ENCODE results near the gene SENP2.

DNA sequence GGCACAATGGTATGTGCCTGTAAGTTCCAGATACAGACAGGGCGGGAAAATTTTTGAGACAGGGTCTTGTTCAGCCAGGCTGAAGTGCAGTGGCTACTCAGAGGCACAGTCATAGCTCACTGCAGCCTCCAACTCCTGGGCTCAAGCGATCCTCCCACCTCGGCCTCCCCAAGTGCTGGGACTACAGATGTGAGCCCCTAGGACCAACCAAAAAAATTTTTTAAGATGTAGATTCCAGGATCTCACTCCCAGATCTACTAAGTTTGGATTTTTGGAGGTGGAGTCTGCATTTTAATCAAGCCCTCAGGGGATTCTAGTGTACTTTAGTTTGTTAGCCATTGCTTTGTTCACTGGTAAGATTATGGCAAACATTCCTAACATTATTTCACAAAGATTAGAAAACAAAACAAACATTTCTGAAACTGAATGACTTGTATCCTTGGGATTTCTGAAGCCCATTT lies 36.4 kb upstream of the SENP2 start:
- TF ChIP-seq, protein P1, sequence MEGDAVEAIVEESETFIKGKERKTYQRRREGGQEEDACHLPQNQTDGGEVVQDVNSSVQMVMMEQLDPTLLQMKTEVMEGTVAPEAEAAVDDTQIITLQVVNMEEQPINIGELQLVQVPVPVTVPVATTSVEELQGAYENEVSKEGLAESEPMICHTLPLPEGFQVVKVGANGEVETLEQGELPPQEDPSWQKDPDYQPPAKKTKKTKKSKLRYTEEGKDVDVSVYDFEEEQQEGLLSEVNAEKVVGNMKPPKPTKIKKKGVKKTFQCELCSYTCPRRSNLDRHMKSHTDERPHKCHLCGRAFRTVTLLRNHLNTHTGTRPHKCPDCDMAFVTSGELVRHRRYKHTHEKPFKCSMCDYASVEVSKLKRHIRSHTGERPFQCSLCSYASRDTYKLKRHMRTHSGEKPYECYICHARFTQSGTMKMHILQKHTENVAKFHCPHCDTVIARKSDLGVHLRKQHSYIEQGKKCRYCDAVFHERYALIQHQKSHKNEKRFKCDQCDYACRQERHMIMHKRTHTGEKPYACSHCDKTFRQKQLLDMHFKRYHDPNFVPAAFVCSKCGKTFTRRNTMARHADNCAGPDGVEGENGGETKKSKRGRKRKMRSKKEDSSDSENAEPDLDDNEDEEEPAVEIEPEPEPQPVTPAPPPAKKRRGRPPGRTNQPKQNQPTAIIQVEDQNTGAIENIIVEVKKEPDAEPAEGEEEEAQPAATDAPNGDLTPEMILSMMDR (IDR thresholded peaks at IDR 0.05) = no peak
- TF ChIP-seq POLR2A (IDR thresholded peaks at IDR 0.05) = no peak

Data from breast epithelium (tissue), 3 donors.